IPS-20b (cell line): ENCODE results near the gene TMEM272.

Experiments
- H3K27ac ChIP-seq: one replicate; pipeline ENCODE4 v1.5.1; 2013; ENCODE audit warnings: low read length
- H3K27me3 ChIP-seq: 2 replicates; pipeline ENCODE4 v1.6.1; 2013; ENCODE audit warnings: mild to moderate bottlenecking, low read length, inconsistent platforms; ENCODE audit not compliant: insufficient read depth
- H3K36me3 ChIP-seq: 2 replicates; pipeline ENCODE4 v1.6.1; 2013; ENCODE audit warnings: low read depth, mild to moderate bottlenecking, inconsistent platforms, low read length, moderate library complexity; ENCODE audit not compliant: insufficient read depth
- H3K4me1 ChIP-seq: 2 replicates; pipeline ENCODE4 v1.6.1; 2013; ENCODE audit warnings: mild to moderate bottlenecking, control low read depth, inconsistent platforms, low read length, moderate library complexity; ENCODE audit not compliant: insufficient read depth
- H3K4me3 ChIP-seq: 2 replicates; pipeline ENCODE4 v1.5.1; 2013; ENCODE audit warnings: mild to moderate bottlenecking, low read length, inconsistent platforms
- H3K9ac ChIP-seq: 2 replicates; pipeline ENCODE4 v1.6.1; 2013; ENCODE audit warnings: low read depth, mild to moderate bottlenecking, inconsistent platforms, low read length, moderate library complexity
- H3K9me3 ChIP-seq: 2 replicates; pipeline ENCODE4 v1.6.1; 2013; ENCODE audit warnings: mild to moderate bottlenecking, low read depth, low read length, inconsistent platforms; ENCODE audit not compliant: insufficient read depth

Gene TMEM272

GRCh38 chr13:51820016-51820597 lies 24.9 kb downstream of the TMEM272 start:
- H3K27me3 ChIP-seq: 0 out of 2 replicates have a peak, but pooled peaks cover 8% of the 10 kb centered on the region
- no peak overlapping the region for H3K4me3 ChIP-seq
- H3K9me3 ChIP-seq: no peaks in the 10 kb centered on the region
- no peak overlapping the region for H3K9ac ChIP-seq
- no peak overlapping the region for H3K27ac ChIP-seq
- no peaks in the 10 kb centered on the region for H3K36me3 ChIP-seq
- peaks cover 10% of the 10 kb centered on the region for H3K4me1 ChIP-seq

GRCh38 chr13:51819544-51819943 lies 25.4 kb downstream of the TMEM272 start:
- no peak overlapping the region for H3K9ac ChIP-seq
- H3K4me1 ChIP-seq: peaks cover 13% of the 10 kb centered on the region
- no peak overlapping the region for H3K27ac ChIP-seq
- H3K36me3 ChIP-seq: no peaks in the 10 kb centered on the region
- no peaks in the 10 kb centered on the region for H3K9me3 ChIP-seq
- no peak overlapping the region for H3K4me3 ChIP-seq
- H3K27me3 ChIP-seq: 0 out of 2 replicates have a peak, but pooled peaks cover 8% of the 10 kb centered on the region

- Histone ChIP-seq H3K9ac (no peak overlapping the region), H3K4me1 (peaks cover 13% of the 10 kb centered on the region)
Observed at GRCh38 chr13:51818781-51819511, 26.0 kb downstream of the TMEM272 start.

GRCh38 chr13:51818276-51818675 lies 26.7 kb downstream of the TMEM272 start:
- H3K4me1 ChIP-seq: peaks cover 13% of the 10 kb centered on the region
- H3K27me3 ChIP-seq: 0 out of 2 replicates have a peak, but pooled peaks cover 8% of the 10 kb centered on the region
- H3K36me3 ChIP-seq: no peaks in the 10 kb centered on the region
- no peak overlapping the region for H3K4me3 ChIP-seq
- H3K27ac ChIP-seq: no peak overlapping the region
- H3K9me3 ChIP-seq: no peaks in the 10 kb centered on the region
- H3K9ac ChIP-seq: no peak overlapping the region

More at GRCh38 chr13:51818781-51819511, 26.0 kb downstream of the TMEM272 start:
- 0 out of 2 replicates have a peak, but pooled peaks cover 8% of the 10 kb centered on the region for H3K27me3 ChIP-seq
- no peaks in the 10 kb centered on the region for H3K36me3 ChIP-seq
- H3K4me3 ChIP-seq: no peak overlapping the region; the same call in 1 of the 2 replicates
- no peaks in the 10 kb centered on the region for H3K9me3 ChIP-seq
- H3K27ac ChIP-seq: no peak overlapping the region

- H3K36me3 ChIP-seq: no peaks in the 10 kb centered on the region
- H3K4me1 ChIP-seq: peaks cover 13% of the 10 kb centered on the region
- H3K4me3 ChIP-seq: no peak overlapping the region
- H3K27me3 ChIP-seq: 0 out of 2 replicates have a peak, but pooled peaks cover 8% of the 10 kb centered on the region
- no peaks in the 10 kb centered on the region for H3K9me3 ChIP-seq
- no peak overlapping the region for H3K27ac ChIP-seq
- H3K9ac ChIP-seq: no peak overlapping the region
Observed at GRCh38 chr13:51817717-51818116, 27.3 kb downstream of the TMEM272 start.

- Histone ChIP-seq H3K9me3 (no peaks in the 10 kb centered on the region), H3K27ac (no peak overlapping the region), H3K4me3 (no peak overlapping the region), H3K36me3 (no peaks in the 10 kb centered on the region), H3K4me1 (peaks cover 11% of the 10 kb centered on the region), H3K27me3 (0 out of 2 replicates have a peak, but pooled peaks cover 8% of the 10 kb centered on the region), H3K9ac (no peak overlapping the region)
Observed at GRCh38 chr13:51816604-51817249, 28.2 kb downstream of the TMEM272 start.

- Histone ChIP-seq H3K36me3 (no peaks in the 10 kb centered on the region), H3K27me3 (0 out of 2 replicates have a peak, but pooled peaks cover 8% of the 10 kb centered on the region), H3K4me1 (peaks cover 10% of the 10 kb centered on the region), H3K4me3 (no peak overlapping the region), H3K9me3 (no peaks in the 10 kb centered on the region), H3K9ac (no peak overlapping the region), H3K27ac (no peak overlapping the region)
Observed at GRCh38 chr13:51815848-51816247, 29.1 kb downstream of the TMEM272 start.

- 0 out of 2 replicates have a peak, but pooled peaks cover 8% of the 10 kb centered on the region for H3K27me3 ChIP-seq
- no peak overlapping the region for H3K9ac ChIP-seq
- H3K4me3 ChIP-seq: no peak overlapping the region
- H3K27ac ChIP-seq: no peak overlapping the region
- H3K9me3 ChIP-seq: no peaks in the 10 kb centered on the region
- peaks cover 10% of the 10 kb centered on the region for H3K4me1 ChIP-seq
- no peaks in the 10 kb centered on the region for H3K36me3 ChIP-seq
Observed at GRCh38 chr13:51814825-51815650, 29.9 kb downstream of the TMEM272 start.

GRCh38 chr13:51814071-51814470 lies 30.9 kb downstream of the TMEM272 start:
- Histone ChIP-seq H3K4me3 (no peak overlapping the region), H3K27ac (no peak overlapping the region), H3K9me3 (no peaks in the 10 kb centered on the region), H3K36me3 (no peaks in the 10 kb centered on the region), H3K4me1 (peaks cover 10% of the 10 kb centered on the region), H3K27me3 (0 out of 2 replicates have a peak, but pooled peaks cover 8% of the 10 kb centered on the region), H3K9ac (no peak overlapping the region)

- Histone ChIP-seq H3K4me1 (peaks cover 3% of the 10 kb centered on the region; the same call in 1 of the 2 replicates), H3K27me3 (0 out of 2 replicates have a peak, but pooled peaks cover 8% of the 10 kb centered on the region), H3K36me3 (no peaks in the 10 kb centered on the region), H3K9me3 (no peaks in the 10 kb centered on the region), H3K27ac (no peak overlapping the region), H3K4me3 (no peak overlapping the region), H3K9ac (no peak overlapping the region)
Observed at GRCh38 chr13:51811920-51812451, 33.0 kb downstream of the TMEM272 start.

GRCh38 chr13:51811046-51811445 lies 33.9 kb downstream of the TMEM272 start:
- H3K27me3 ChIP-seq: 0 out of 2 replicates have a peak, but pooled peaks cover 7% of the 10 kb centered on the region
- H3K9me3 ChIP-seq: no peaks in the 10 kb centered on the region
- H3K4me3 ChIP-seq: no peak overlapping the region
- H3K36me3 ChIP-seq: no peaks in the 10 kb centered on the region
- no peak overlapping the region for H3K27ac ChIP-seq
- H3K9ac ChIP-seq: no peak overlapping the region
- H3K4me1 ChIP-seq: peaks cover 3% of the 10 kb centered on the region; the same call in 1 of the 2 replicates
